ENCODE results near the gene ATP2A3.
A peak's percentile ranks its signal among the peaks of the same experiment; 100 is the strongest.

ATP2A3 gene

GRCh38 chr17:3924512-3925350, 39.5 kb downstream of the ATP2A3 start:
- FAIRE-seq (no peak), DNase-seq (ENCODE audit: insufficient read length, low spot score) (no peak)
- TF ChIP-seq POU2F2 (IDR thresholded peaks at IDR 0.05; ENCODE audit: low read depth, low read length) = no peak
- TF ChIP-seq PAX5 (IDR thresholded peaks at IDR 0.05; ENCODE audit: insufficient read depth, low read length, severe bottlenecking) = no peak
- TF ChIP-seq POLR2AphosphoS5 (IDR thresholded peaks at IDR 0.05; ENCODE audit: low read depth, low read length) = no peak

- no peak for FAIRE-seq
- DNase-seq (ENCODE audit: insufficient read length, low spot score) = no peak
- no peak for TF ChIP-seq PAX5 (IDR thresholded peaks at IDR 0.05; ENCODE audit: insufficient read depth, low read length, severe bottlenecking)
- TF ChIP-seq SPI1 (IDR thresholded peaks at IDR 0.05; ENCODE audit: low read depth, low read length) = no peak
- TF ChIP-seq TAF1 (IDR thresholded peaks at IDR 0.05; ENCODE audit: low read depth, low read length) = no peak
- TF ChIP-seq POLR2AphosphoS5 (IDR thresholded peaks at IDR 0.05; ENCODE audit: low read depth, low read length) = no peak
- no peak for TF ChIP-seq POLR2A (IDR thresholded peaks at IDR 0.05; ENCODE audit: low read depth, low read length)
- no peak for TF ChIP-seq POU2F2 (IDR thresholded peaks at IDR 0.05; ENCODE audit: low read depth, low read length)
Observed at GRCh38 chr17:3923466-3924190, 40.6 kb downstream of the ATP2A3 start.

- no peak for TF ChIP-seq POLR2AphosphoS5 (IDR thresholded peaks at IDR 0.05; ENCODE audit: low read depth, low read length)
- no peak for TF ChIP-seq POU2F2 (IDR thresholded peaks at IDR 0.05; ENCODE audit: low read depth, low read length)
- TF ChIP-seq SPI1 (IDR thresholded peaks at IDR 0.05; ENCODE audit: low read depth, low read length) = no peak
- no peak for TF ChIP-seq POLR2A (IDR thresholded peaks at IDR 0.05; ENCODE audit: low read depth, low read length)
- no peak for TF ChIP-seq PAX5 (IDR thresholded peaks at IDR 0.05; ENCODE audit: insufficient read depth, low read length, severe bottlenecking)
- no peak for TF ChIP-seq TAF1 (IDR thresholded peaks at IDR 0.05; ENCODE audit: low read depth, low read length)
- DNase-seq (ENCODE audit: insufficient read length, low spot score) (no peak), FAIRE-seq (no peak)
Observed at GRCh38 chr17:3922765-3923164, 41.5 kb downstream of the ATP2A3 start.

GRCh38 chr17:3921502-3922319, 42.5 kb downstream of the ATP2A3 start:
- FAIRE-seq = no peak
- TF ChIP-seq SPI1 (IDR thresholded peaks at IDR 0.05; ENCODE audit: low read depth, low read length) = no peak
- TF ChIP-seq POU2F2 (IDR thresholded peaks at IDR 0.05; ENCODE audit: low read depth, low read length) = no peak
- no peak for TF ChIP-seq POLR2AphosphoS5 (IDR thresholded peaks at IDR 0.05; ENCODE audit: low read depth, low read length)
- no peak for TF ChIP-seq TAF1 (IDR thresholded peaks at IDR 0.05; ENCODE audit: low read depth, low read length)
- no peak for TF ChIP-seq POLR2A (IDR thresholded peaks at IDR 0.05; ENCODE audit: low read depth, low read length)
- no peak for DNase-seq (ENCODE audit: insufficient read length, low spot score)

- FAIRE-seq (peak; percentile 84), DNase-seq (ENCODE audit: insufficient read length, low spot score) (no peak)
- TF ChIP-seq SPI1 (IDR thresholded peaks at IDR 0.05; ENCODE audit: low read depth, low read length) (no peak), PAX5 (IDR thresholded peaks at IDR 0.05; ENCODE audit: insufficient read depth, low read length, severe bottlenecking) (no peak), POLR2A (IDR thresholded peaks at IDR 0.05; ENCODE audit: low read depth, low read length) (no peak), TAF1 (IDR thresholded peaks at IDR 0.05; ENCODE audit: low read depth, low read length) (no peak), POU2F2 (IDR thresholded peaks at IDR 0.05; ENCODE audit: low read depth, low read length) (no peak), POLR2AphosphoS5 (IDR thresholded peaks at IDR 0.05; ENCODE audit: low read depth, low read length) (no peak)
Observed at GRCh38 chr17:3921006-3921405, 43.2 kb downstream of the ATP2A3 start.

- TF ChIP-seq POLR2A (IDR thresholded peaks at IDR 0.05; ENCODE audit: low read depth, low read length) (no peak), SPI1 (IDR thresholded peaks at IDR 0.05; ENCODE audit: low read depth, low read length) (no peak), PAX5 (IDR thresholded peaks at IDR 0.05; ENCODE audit: insufficient read depth, low read length, severe bottlenecking) (no peak), POLR2AphosphoS5 (IDR thresholded peaks at IDR 0.05; ENCODE audit: low read depth, low read length) (no peak), POU2F2 (IDR thresholded peaks at IDR 0.05; ENCODE audit: low read depth, low read length) (no peak), TAF1 (IDR thresholded peaks at IDR 0.05; ENCODE audit: low read depth, low read length) (no peak)
- no peak for FAIRE-seq
Observed at GRCh38 chr17:3919123-3919624, 45.1 kb downstream of the ATP2A3 start.

GRCh38 chr17:3918372-3919122, 45.7 kb downstream of the ATP2A3 start:
- DNase-seq (ENCODE audit: insufficient read length, low spot score) (no peak), FAIRE-seq (peak; percentile 78)
- TF ChIP-seq PAX5 (IDR thresholded peaks at IDR 0.05; ENCODE audit: insufficient read depth, low read length, severe bottlenecking) (no peak), POU2F2 (IDR thresholded peaks at IDR 0.05; ENCODE audit: low read depth, low read length) (no peak), TAF1 (IDR thresholded peaks at IDR 0.05; ENCODE audit: low read depth, low read length) (no peak), POLR2A (IDR thresholded peaks at IDR 0.05; ENCODE audit: low read depth, low read length) (no peak), POLR2AphosphoS5 (IDR thresholded peaks at IDR 0.05; ENCODE audit: low read depth, low read length) (no peak), SPI1 (IDR thresholded peaks at IDR 0.05; ENCODE audit: low read depth, low read length) (no peak)

More at GRCh38 chr17:3919123-3919624, 45.1 kb downstream of the ATP2A3 start:
- no peak for DNase-seq (ENCODE audit: insufficient read length, low spot score)

GRCh38 chr17:3917391-3917931, 46.8 kb downstream of the ATP2A3 start:
- no peak for TF ChIP-seq POU2F2 (IDR thresholded peaks at IDR 0.05; ENCODE audit: low read depth, low read length)
- TF ChIP-seq PAX5 (IDR thresholded peaks at IDR 0.05; ENCODE audit: insufficient read depth, low read length, severe bottlenecking) = no peak
- FAIRE-seq (no peak), DNase-seq (ENCODE audit: insufficient read length, low spot score) (no peak)

Data from GM12891 (cell line).